HG03565 (cell line): ENCODE measurements around the gene ENPP6.
"Not testable (repeated sequence)": the region's sequence is repeated elsewhere in the genome, so short reads cannot be mapped to it uniquely, and the experiment has no call there.

Source experiments
- ATAC-seq: cut with Tn5 transposase; IDR thresholded peaks from one replicate; pipeline ENCODE4 v1.9.1; 2021; ENCODE audit warnings: mild to moderate bottlenecking, moderate library complexity; ENCODE audit not compliant: unreplicated experiment

ENPP6 gene

GRCh38 chr4:184150102-184150839, 67.4 kb downstream of the ENPP6 start:
- no peak for ATAC-seq

GRCh38 chr4:184148738-184149637, 68.7 kb downstream of the ENPP6 start:
- no peak for ATAC-seq

- ATAC-seq: no peak
Observed at GRCh38 chr4:184147858-184148737, 69.6 kb downstream of the ENPP6 start.

GRCh38 chr4:184146951-184147350, 70.7 kb downstream of the ENPP6 start:
- no peak for ATAC-seq

GRCh38 chr4:184145596-184145995, 72.1 kb downstream of the ENPP6 start:
- ATAC-seq: no peak

- no peak for ATAC-seq
Observed at GRCh38 chr4:184143770-184144564, 73.7 kb downstream of the ENPP6 start.

- no peak for ATAC-seq
Observed at GRCh38 chr4:184142121-184143000, 75.3 kb downstream of the ENPP6 start.

- not testable (repeated sequence) for ATAC-seq
Observed at GRCh38 chr4:184140901-184141300, 76.8 kb downstream of the ENPP6 start.

- ATAC-seq: no peak
Observed at GRCh38 chr4:184136525-184136924, 81.1 kb downstream of the ENPP6 start.

GRCh38 chr4:184126800-184127199, 90.9 kb downstream of the ENPP6 start:
- no peak for ATAC-seq

- ATAC-seq: no peak
Observed at GRCh38 chr4:184122631-184123408, 94.9 kb downstream of the ENPP6 start.

GRCh38 chr4:184120549-184121127, 97.0 kb downstream of the ENPP6 start:
- no peak for ATAC-seq

- no peak for ATAC-seq
Observed at GRCh38 chr4:184117662-184118199, 99.9 kb downstream of the ENPP6 start.

GRCh38 chr4:184115399-184115798, 102.3 kb downstream of the ENPP6 start:
- no peak for ATAC-seq

- ATAC-seq: no peak
Observed at GRCh38 chr4:184114431-184114830, 103.2 kb downstream of the ENPP6 start.

GRCh38 chr4:184112006-184112550, 105.6 kb downstream of the ENPP6 start:
- no peak for ATAC-seq

GRCh38 chr4:184111233-184111832, 106.3 kb downstream of the ENPP6 start:
- no peak for ATAC-seq
